Activated CD4-positive, alpha-beta T cell treated with anti-CD3 and anti-CD28 coated beads, Interleukin-2, amount 10 ng/mL, durations not matched to agents 7 days and 5 days (primary cell): ENCODE measurements around the gene TNRC6C. TPM values are rescaled to one million over a fixed set of nuclear protein-coding genes. Genes with fewer than 3 reads are reported as not detected.
A peak's percentile ranks its signal among the peaks of the same experiment; 100 is the strongest.

ENCODE experiments used
- CTCF ChIA-PET: fragments of 350-600 bp; sonication (Branson Sonifier 250); formaldehyde crosslinking; loops from one replicate; lab custom pipeline; 2021; ENCODE audit warnings: antibody characterized with exemption; lab: Charles Lee
- POLR2A ChIA-PET: fragments of 350-600 bp; sonication (Branson Sonifier 250); formaldehyde crosslinking; loops from one replicate; lab custom pipeline; 2021; ENCODE audit warnings: antibody characterized with exemption; lab: Charles Lee
- DNase-seq: peaks from one replicate; pipeline ENCODE4 v3.0.0-alpha.2; 2020
- H3K27ac Mint-ChIP-seq: one replicate; pipeline ENCODE4 v1.8.0; 2021; ENCODE audit warnings: mild to moderate bottlenecking, moderate library complexity, mixed read lengths
- H3K27me3 Mint-ChIP-seq: one replicate; pipeline ENCODE4 v1.8.0; 2021; ENCODE audit warnings: mixed read lengths
- H3K36me3 Mint-ChIP-seq: one replicate; pipeline ENCODE4 v1.8.0; 2021; ENCODE audit warnings: low read depth, mixed read lengths
- H3K4me1 Mint-ChIP-seq: one replicate; pipeline ENCODE4 v1.8.0; 2021; ENCODE audit warnings: mixed read lengths
- H3K4me3 Mint-ChIP-seq: one replicate; pipeline ENCODE4 v1.8.0; 2021; ENCODE audit warnings: mild to moderate bottlenecking, moderate library complexity, mixed read lengths
- H3K9me3 Mint-ChIP-seq: one replicate; pipeline ENCODE4 v1.8.0; 2021; ENCODE audit warnings: mixed read lengths
- total RNA-seq, 2 experiments: library from RNA; stranded (reverse); gene quantifications; one replicate each; pipeline ENCODE4 v1.2.3, GENCODE V29; 2021

The TNRC6C gene
- total RNA-seq, 2 experiments from 2014 or later: 40.2 to 41.8 TPM

- H3K36me3 Mint-ChIP-seq: peaks cover 72% of the 10 kb centered on the region
- no peak for DNase-seq
- H3K4me1 Mint-ChIP-seq: no peaks in the 10 kb centered on the region
- H3K27ac Mint-ChIP-seq: no peak overlapping the region
- ChIA-PET POLR2A (no interaction called here), CTCF (interaction anchor here (1.2 to 2.9 kb wide), 4 partner anchors 11 to 80 kb away, joined by 3 to 9 read pairs (median 4); no protein-coding TSS in a partner anchor)
- H3K4me3 Mint-ChIP-seq: no peak overlapping the region
- peaks cover 3% of the 10 kb centered on the region for H3K9me3 Mint-ChIP-seq
- no peaks in the 10 kb centered on the region for H3K27me3 Mint-ChIP-seq
Observed at GRCh38 chr17:78096093-78096492, 137.6 kb downstream of the TNRC6C start.

DNA sequence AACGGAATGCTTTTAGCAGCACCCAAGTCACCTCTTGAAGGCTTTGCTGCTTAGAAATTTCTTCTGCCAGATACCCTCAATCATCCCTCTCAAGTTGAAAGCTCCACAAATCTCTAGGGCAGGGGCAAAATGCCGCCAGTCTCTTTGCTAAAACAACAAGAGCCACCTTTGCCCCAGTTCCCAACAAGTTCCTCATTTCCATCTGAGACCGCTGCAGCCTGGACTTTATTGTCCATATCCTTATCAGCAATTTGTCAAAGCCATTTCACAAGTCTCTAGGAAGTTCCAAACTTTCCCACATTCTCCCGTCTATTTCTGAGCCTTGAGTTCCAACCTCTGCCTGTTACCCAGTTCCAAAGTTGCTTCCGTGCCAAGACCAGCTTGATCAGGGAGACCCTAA is 142.6 kb downstream of the TNRC6C start:
- no peak for DNase-seq
- H3K27ac Mint-ChIP-seq: no peak overlapping the region
- ChIA-PET CTCF (interaction anchor here (0.7 to 0.9 kb wide), 2 partner anchors 9 to 241 kb away, joined by 4 to 5 read pairs; no protein-coding TSS in a partner anchor), POLR2A (no interaction called here)
- peaks cover 3% of the 10 kb centered on the region for H3K9me3 Mint-ChIP-seq
- peaks cover 51% of the 10 kb centered on the region for H3K36me3 Mint-ChIP-seq
- no peaks in the 10 kb centered on the region for H3K27me3 Mint-ChIP-seq
- H3K4me1 Mint-ChIP-seq: no peaks in the 10 kb centered on the region
- no peak overlapping the region for H3K4me3 Mint-ChIP-seq

DNA sequence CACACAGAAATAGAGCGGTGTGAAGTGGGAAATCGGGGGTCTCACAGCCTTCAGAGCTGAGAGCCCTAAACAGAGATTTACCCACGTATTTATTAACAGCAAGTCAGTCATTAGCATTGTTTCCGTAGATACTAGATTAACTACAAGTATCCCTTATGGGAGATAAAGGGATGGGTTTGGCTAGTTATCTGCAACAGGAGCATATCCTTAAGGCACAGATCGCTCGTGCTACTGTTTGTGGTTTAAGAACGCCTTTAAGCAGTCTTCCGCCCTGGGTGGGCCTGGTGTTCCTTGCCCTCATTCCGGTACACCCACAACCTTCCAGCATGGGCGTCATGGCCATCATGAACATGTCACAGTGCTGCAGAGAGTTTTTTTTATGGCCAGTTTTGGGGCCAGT is 143.0 kb downstream of the TNRC6C start:
- ChIA-PET POLR2A (no interaction called here), CTCF (no interaction called here)
- Mint-ChIP-seq H3K36me3 (peaks cover 47% of the 10 kb centered on the region), H3K4me1 (no peaks in the 10 kb centered on the region), H3K9me3 (peaks cover 3% of the 10 kb centered on the region), H3K27ac (no peak overlapping the region), H3K27me3 (no peaks in the 10 kb centered on the region), H3K4me3 (no peak overlapping the region)
- DNase-seq: no peak

GRCh38 chr17:78103311-78103710 is 144.8 kb downstream of the TNRC6C start:
- Mint-ChIP-seq H3K27ac (no peak overlapping the region), H3K27me3 (no peaks in the 10 kb centered on the region), H3K36me3 (peaks cover 33% of the 10 kb centered on the region), H3K9me3 (peaks cover 3% of the 10 kb centered on the region), H3K4me1 (no peaks in the 10 kb centered on the region), H3K4me3 (no peak overlapping the region)
- no peak for DNase-seq
- POLR2A ChIA-PET: no interaction called here
- CTCF ChIA-PET: interaction anchor here (0.8 to 1.5 kb wide), 2 partner anchors 27 to 35 kb away, joined by 3 to 4 read pairs; partner anchors contain the start of gene TMC8

DNA sequence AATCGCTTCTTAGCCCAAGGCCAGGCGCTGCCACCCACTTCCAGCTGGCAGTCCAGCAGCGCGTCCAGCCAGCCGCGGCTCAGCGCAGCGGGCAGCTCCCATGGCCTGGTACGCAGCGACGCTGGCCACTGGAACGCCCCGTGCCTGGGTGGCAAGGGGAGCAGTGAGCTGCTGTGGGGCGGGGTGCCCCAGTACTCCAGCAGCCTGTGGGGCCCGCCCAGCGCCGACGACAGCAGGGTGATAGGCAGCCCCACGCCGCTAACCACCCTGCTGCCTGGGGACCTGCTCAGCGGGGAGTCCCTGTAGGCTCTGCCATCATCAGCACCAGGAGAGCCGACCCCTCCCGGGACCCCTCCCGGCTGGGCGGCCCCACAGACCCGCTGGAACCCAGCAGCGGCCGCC is 146.0 kb downstream of the TNRC6C start:
- Mint-ChIP-seq H3K4me1 (no peaks in the 10 kb centered on the region), H3K36me3 (peaks cover 29% of the 10 kb centered on the region), H3K4me3 (no peak overlapping the region), H3K9me3 (peaks cover 3% of the 10 kb centered on the region), H3K27ac (no peak overlapping the region), H3K27me3 (no peaks in the 10 kb centered on the region)
- no peak for DNase-seq
- ChIA-PET CTCF (no interaction called here), POLR2A (no interaction called here)

- ChIA-PET CTCF (no interaction called here), POLR2A (no interaction called here)
- no peak overlapping the region for H3K27ac Mint-ChIP-seq
- no peak overlapping the region for H3K4me3 Mint-ChIP-seq
- H3K4me1 Mint-ChIP-seq: peaks cover 2% of the 10 kb centered on the region
- H3K27me3 Mint-ChIP-seq: no peaks in the 10 kb centered on the region
- no peaks in the 10 kb centered on the region for H3K9me3 Mint-ChIP-seq
- peaks cover 25% of the 10 kb centered on the region for H3K36me3 Mint-ChIP-seq
- no peak for DNase-seq
Observed at GRCh38 chr17:78105101-78105500, 146.6 kb downstream of the TNRC6C start.

- Mint-ChIP-seq H3K36me3 (peaks cover 25% of the 10 kb centered on the region), H3K27ac (no peak overlapping the region), H3K9me3 (no peaks in the 10 kb centered on the region), H3K27me3 (no peaks in the 10 kb centered on the region), H3K4me1 (peaks cover 3% of the 10 kb centered on the region), H3K4me3 (no peak overlapping the region)
- ChIA-PET CTCF (no interaction called here), POLR2A (no interaction called here)
- DNase-seq: no peak
Observed at GRCh38 chr17:78105551-78105950, 147.0 kb downstream of the TNRC6C start.

GRCh38 chr17:78106211-78106610 is 147.7 kb downstream of the TNRC6C start:
- H3K27ac Mint-ChIP-seq: no peak overlapping the region
- ChIA-PET CTCF (no interaction called here), POLR2A (no interaction called here)
- no peak overlapping the region for H3K4me3 Mint-ChIP-seq
- no peaks in the 10 kb centered on the region for H3K9me3 Mint-ChIP-seq
- H3K27me3 Mint-ChIP-seq: no peaks in the 10 kb centered on the region
- H3K4me1 Mint-ChIP-seq: peaks cover 5% of the 10 kb centered on the region
- H3K36me3 Mint-ChIP-seq: peaks cover 27% of the 10 kb centered on the region
- DNase-seq: no peak

DNA sequence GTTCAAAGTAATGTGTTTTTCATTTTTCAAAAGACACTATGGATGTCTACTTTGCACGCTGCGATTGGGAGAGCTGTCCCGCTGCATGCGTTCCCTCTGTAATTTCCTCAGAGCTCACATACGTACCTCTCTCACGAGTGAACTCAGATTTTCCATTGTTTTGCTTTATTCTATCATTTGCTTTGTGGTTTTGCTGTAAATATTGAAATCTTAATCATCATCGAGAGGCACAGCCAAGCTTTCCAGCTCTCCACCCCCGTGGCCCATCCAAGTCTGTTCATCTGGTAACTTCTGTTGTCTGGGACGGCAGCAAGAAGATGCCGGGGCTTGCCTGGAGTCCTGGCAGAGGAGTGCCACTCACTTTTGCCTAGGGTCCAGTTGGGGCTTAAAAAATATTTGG is 149.0 kb downstream of the TNRC6C start:
- peaks cover 6% of the 10 kb centered on the region for H3K4me1 Mint-ChIP-seq
- no peak overlapping the region for H3K27ac Mint-ChIP-seq
- no peak overlapping the region for H3K4me3 Mint-ChIP-seq
- CTCF ChIA-PET: interaction anchor here (0.9 to 8.6 kb wide), 2 partner anchors 22 to 28 kb away, joined by 3 to 89 read pairs; partner anchors contain the start of genes TMC6 and TMC8
- H3K27me3 Mint-ChIP-seq: no peaks in the 10 kb centered on the region
- POLR2A ChIA-PET: no interaction called here
- peaks cover 24% of the 10 kb centered on the region for H3K36me3 Mint-ChIP-seq
- H3K9me3 Mint-ChIP-seq: no peaks in the 10 kb centered on the region
- DNase-seq: no peak

- Mint-ChIP-seq H3K27me3 (no peaks in the 10 kb centered on the region), H3K4me3 (no peak overlapping the region), H3K27ac (peak overlapping the region; percentile 57), H3K36me3 (peaks cover 30% of the 10 kb centered on the region), H3K4me1 (peaks cover 13% of the 10 kb centered on the region), H3K9me3 (no peaks in the 10 kb centered on the region)
- CTCF ChIA-PET: interaction anchor here (0.9 to 8.6 kb wide), 3 partner anchors 9 to 27 kb away, joined by 3 to 89 read pairs (median 7); partner anchors contain the start of genes TMC6 and TMC8
- DNase-seq: no peak
- POLR2A ChIA-PET: no interaction called here
Observed at GRCh38 chr17:78107976-78108725, 149.6 kb downstream of the TNRC6C start.

- Mint-ChIP-seq H3K27ac (peak overlapping the region; percentile 57), H3K4me3 (no peak overlapping the region), H3K9me3 (no peaks in the 10 kb centered on the region), H3K4me1 (peaks cover 21% of the 10 kb centered on the region), H3K27me3 (no peaks in the 10 kb centered on the region), H3K36me3 (peaks cover 35% of the 10 kb centered on the region)
- ChIA-PET POLR2A (interaction anchor here (0.5 kb wide), 1 partner anchor 11 kb away, joined by 3 read pairs; no protein-coding TSS in a partner anchor), CTCF (interaction anchor here (0.6 to 8.6 kb wide), 3 partner anchors 10 to 227 kb away, joined by 4 to 89 read pairs (median 7); partner anchors contain the start of genes TMC6 and TMC8)
- no peak for DNase-seq
Observed at GRCh38 chr17:78108726-78109488, 150.4 kb downstream of the TNRC6C start.

- POLR2A ChIA-PET: no interaction called here
Observed at GRCh38 chr17:78109489-78109761, 150.9 kb downstream of the TNRC6C start.

More at GRCh38 chr17:78109489-78109761, 150.9 kb downstream of the TNRC6C start:
- CTCF ChIA-PET: interaction anchor here (0.6 to 8.6 kb wide), 3 partner anchors 11 to 227 kb away, joined by 4 to 89 read pairs (median 7); partner anchors contain the start of genes TMC6 and TMC8
- DNase-seq: no peak
- Mint-ChIP-seq H3K9me3 (no peaks in the 10 kb centered on the region), H3K27me3 (no peaks in the 10 kb centered on the region), H3K27ac (no peak overlapping the region), H3K36me3 (peaks cover 40% of the 10 kb centered on the region), H3K4me1 (peaks cover 26% of the 10 kb centered on the region), H3K4me3 (no peak overlapping the region)
